AG10803 (cell line): ENCODE measurements around the gene CTSD.

ENCODE experiments used
- DNase-seq: peaks from one replicate; pipeline ENCODE4 v3.0.0; 2010; ENCODE audit warnings: low read depth
- H3K4me3 ChIP-seq: 2 replicates; pipeline ENCODE4 v1.5.1; 2011; ENCODE audit warnings: mild to moderate bottlenecking, low read length, control low read depth
- CTCF ChIP-seq: conservative IDR thresholded peaks from 2 replicates; pipeline ENCODE4 v1.5.1; 2011; ENCODE audit warnings: mild to moderate bottlenecking, low read length, control low read depth, inconsistent platforms

CTSD gene

GRCh38 chr11:1780700-1781592 lies 17.2 kb upstream of the CTSD start:
- TF ChIP-seq CTCF: no peak
- DNase-seq: no peak

DNA sequence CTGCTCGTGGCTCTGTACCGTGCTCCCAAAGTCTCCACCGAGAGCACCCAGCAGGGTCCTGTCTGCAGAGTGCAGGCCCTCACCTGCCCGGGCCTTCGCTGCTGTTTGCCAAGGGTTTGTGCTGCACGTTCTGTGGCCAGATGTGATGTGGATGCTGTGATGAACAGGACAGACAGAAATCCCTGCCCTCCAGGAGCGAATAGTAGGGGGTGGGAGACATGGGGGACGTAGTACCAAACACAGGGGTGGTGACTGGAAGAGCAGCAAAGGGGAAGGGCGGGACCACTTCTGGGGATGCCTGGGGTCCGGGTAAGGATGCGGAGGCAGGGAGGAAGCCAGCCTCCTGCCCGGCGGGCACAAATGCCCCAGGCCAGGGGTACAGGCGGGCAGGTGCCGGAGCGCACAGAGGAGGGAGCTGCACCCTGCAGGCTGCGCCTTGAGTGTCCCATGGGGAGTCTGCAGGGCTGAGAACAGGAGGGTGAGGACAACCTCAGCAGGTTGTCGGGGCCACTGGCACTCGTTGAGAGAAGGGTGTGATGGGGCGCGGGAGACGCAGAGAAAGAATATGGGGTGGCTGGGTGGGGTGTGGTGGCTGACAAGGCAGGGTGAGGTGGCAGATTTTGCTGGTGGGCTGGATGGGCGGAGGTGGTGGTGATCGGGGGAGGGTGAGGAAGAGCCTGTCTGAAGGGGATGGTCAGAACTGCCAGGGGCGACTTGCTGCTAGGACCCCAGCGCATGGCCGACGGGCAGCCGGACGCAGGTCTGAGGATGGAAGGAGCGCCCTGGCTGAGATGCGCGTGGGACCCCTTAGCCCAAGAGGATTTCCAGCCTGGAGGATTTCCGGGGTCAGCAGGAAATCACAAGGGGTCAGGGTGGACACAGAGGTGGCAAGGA lies 16.3 kb upstream of the CTSD start:
- no peak for TF ChIP-seq CTCF
- H3K4me3 ChIP-seq: no peak overlapping the region
- no peak for DNase-seq

More at GRCh38 chr11:1780700-1781592, 17.2 kb upstream of the CTSD start:
- no peak overlapping the region for H3K4me3 ChIP-seq

- no peak for DNase-seq
Measured at GRCh38 chr11:1779034-1779805, 15.5 kb upstream of the CTSD start.

DNA sequence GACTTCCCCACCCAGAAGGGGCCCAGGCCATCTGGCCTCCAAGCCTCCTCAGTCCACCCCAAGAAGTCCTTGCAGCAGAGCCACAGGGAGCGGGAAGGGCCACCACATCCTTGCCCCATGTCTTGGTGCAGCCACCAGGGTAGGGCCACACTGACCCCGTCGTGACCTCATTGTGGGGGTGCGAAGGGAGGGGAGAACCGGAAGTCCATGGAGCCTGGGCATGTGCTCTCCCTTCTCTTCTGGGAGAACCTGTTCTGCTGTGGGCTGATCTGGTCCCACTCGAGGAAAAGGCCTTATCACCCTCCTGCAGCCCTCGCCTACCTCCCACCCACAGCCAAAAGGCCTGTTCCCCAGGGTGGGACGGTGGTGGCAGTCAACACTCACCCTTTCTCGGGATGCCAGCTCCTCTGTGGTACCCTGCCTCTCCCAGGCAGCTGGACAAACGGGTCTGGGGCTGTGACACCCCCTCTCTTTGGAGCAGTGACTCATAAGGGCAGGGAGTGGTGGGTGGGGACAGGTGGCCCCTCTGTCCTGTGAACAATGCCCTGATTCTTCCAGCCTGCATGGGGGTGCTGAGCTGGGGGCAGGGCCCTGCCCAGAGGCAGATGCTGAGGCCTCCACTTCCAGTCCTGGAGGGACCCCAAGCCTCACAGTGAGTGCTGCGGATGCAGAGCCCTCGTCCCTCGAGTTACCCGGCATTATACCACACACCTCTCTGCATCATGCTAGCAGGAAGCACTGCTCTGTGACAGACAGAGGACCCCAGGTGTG lies 14.6 kb upstream of the CTSD start:
- H3K4me3 ChIP-seq: no peak overlapping the region
- DNase-seq: no peak
- TF ChIP-seq CTCF: no peak

More at GRCh38 chr11:1779034-1779805, 15.5 kb upstream of the CTSD start:
- no peak overlapping the region for H3K4me3 ChIP-seq
- no peak for TF ChIP-seq CTCF

- no peak overlapping the region for H3K4me3 ChIP-seq
- DNase-seq: no peak
- TF ChIP-seq CTCF: no peak
Measured at GRCh38 chr11:1777737-1778136, 14.0 kb upstream of the CTSD start.

GRCh38 chr11:1776944-1777715 lies 13.4 kb upstream of the CTSD start:
- DNase-seq: no peak
- TF ChIP-seq CTCF: no peak
- H3K4me3 ChIP-seq: no peak overlapping the region
